CD4-positive, alpha-beta T cell treated with Interleukin-10 for 1 hour (primary cell): ENCODE measurements around the gene ENOX2.

Experiments used
- DNase-seq: peaks from one replicate; pipeline ENCODE4 v3.0.0-alpha.2; 2020

Gene ENOX2

GRCh38 chrX:130694983-130695382, 208.0 kb downstream of the ENOX2 start:
- no peak for DNase-seq

- DNase-seq = no peak
Observed at GRCh38 chrX:130691576-130691975, 211.4 kb downstream of the ENOX2 start.

GRCh38 chrX:130688360-130688759, 214.6 kb downstream of the ENOX2 start:
- no peak for DNase-seq

- DNase-seq = no peak
Observed at GRCh38 chrX:130682990-130683389, 220.0 kb downstream of the ENOX2 start.

- DNase-seq = no peak
Observed at GRCh38 chrX:130680164-130681035, 222.6 kb downstream of the ENOX2 start.

- DNase-seq = no peak
Observed at GRCh38 chrX:130676861-130677260, 226.1 kb downstream of the ENOX2 start.

GRCh38 chrX:130672214-130672613, 230.8 kb downstream of the ENOX2 start:
- DNase-seq = no peak

- DNase-seq = no peak
Observed at GRCh38 chrX:130669233-130669632, 233.8 kb downstream of the ENOX2 start.

- DNase-seq = no peak
Observed at GRCh38 chrX:130665263-130665662, 237.7 kb downstream of the ENOX2 start.

GRCh38 chrX:130658310-130658709, 244.7 kb downstream of the ENOX2 start:
- DNase-seq = no peak

GRCh38 chrX:130654409-130654950, 248.5 kb downstream of the ENOX2 start:
- DNase-seq = no peak

GRCh38 chrX:130652824-130653578, 250.0 kb downstream of the ENOX2 start:
- DNase-seq = no peak

- no peak for DNase-seq
Observed at GRCh38 chrX:130649738-130650137, 253.3 kb downstream of the ENOX2 start.

- no peak for DNase-seq
Observed at GRCh38 chrX:130647468-130647867, 255.5 kb downstream of the ENOX2 start.

- DNase-seq = no peak
Observed at GRCh38 chrX:130645955-130646583, 256.9 kb downstream of the ENOX2 start.

GRCh38 chrX:130637591-130637990, 265.4 kb downstream of the ENOX2 start:
- DNase-seq = no peak

- DNase-seq = no peak
Observed at GRCh38 chrX:130636277-130636676, 266.7 kb downstream of the ENOX2 start.

- DNase-seq = no peak
Observed at GRCh38 chrX:130631011-130631410, 272.0 kb downstream of the ENOX2 start.

- DNase-seq = no peak
Observed at GRCh38 chrX:130628516-130628915, 274.5 kb downstream of the ENOX2 start.

GRCh38 chrX:130626521-130626920, 276.5 kb downstream of the ENOX2 start:
- DNase-seq = no peak

GRCh38 chrX:130625386-130625785, 277.6 kb downstream of the ENOX2 start:
- no peak for DNase-seq

- no peak for DNase-seq
Observed at GRCh38 chrX:130623518-130623917, 279.5 kb downstream of the ENOX2 start.

GRCh38 chrX:130615941-130616340, 287.1 kb downstream of the ENOX2 start:
- no peak for DNase-seq
